Stomach (tissue), 9 donors: ENCODE data around the gene GRIN2B. TPM values are rescaled to one million over a fixed set of nuclear protein-coding genes. Genes with fewer than 3 reads are reported as not detected.

Experiments
- DNase-seq, 2 donors: peaks; one replicate each; pipeline versions ENCODE4 v3.0.0 to v3.0.0-alpha.2; 2013 to 2019
- H3K27ac ChIP-seq, 5 donors: fragments of 200-600 bp in 4 of 5; sonication (generic) in 4 of 5; one replicate each; pipeline ENCODE4 v1.5.1; 2013 to 2019; ENCODE audit warnings: mild to moderate bottlenecking in 1 of 5, moderate library complexity in 1 of 5
- H3K27me3 ChIP-seq, 3 donors: fragments of 200-600 bp; sonication (generic); one replicate each; pipeline ENCODE4 v1.5.1; 2017 to 2019; ENCODE audit warnings: mixed run types in 1 of 3
- H3K36me3 ChIP-seq, 4 donors: fragments of 200-600 bp; sonication (generic); 1 replicate in 3 of 4; 2 replicates in 1 of 4; pipeline ENCODE4 v1.5.1; 2016 to 2019
- H3K4me1 ChIP-seq, 4 donors: fragments of 200-600 bp; sonication (generic); one replicate each; pipeline ENCODE4 v1.5.1; 2016 to 2019
- H3K4me3 ChIP-seq, 4 donors: fragments of 200-600 bp; sonication (generic) in 3 of 4; one replicate each; pipeline ENCODE4 v1.5.1; 2016 to 2019; ENCODE audit warnings: mild to moderate bottlenecking in 1 of 4
- H3K9me3 ChIP-seq, 4 donors: fragments of 200-600 bp; sonication (generic); one replicate each; pipeline ENCODE4 v1.5.1; 2016 to 2019
- CTCF ChIP-seq, 7 experiments: fragments of 450-650 bp in 4 of 7; fragments of 200-600 bp in 3 of 7; sonication (generic) in 3 of 7; IDR thresholded peaks; one replicate each; pipeline ENCODE4 v1.5.1; 2016 to 2019; ENCODE audit warnings: antibody characterized with exemption in 7 of 7, control low read depth in 2 of 7, mild to moderate bottlenecking in 1 of 7
- EP300 ChIP-seq: sonication (generic); formaldehyde crosslinking; IDR thresholded peaks from one replicate; pipeline ENCODE4 v1.6.1; 2017; ENCODE audit warnings: antibody characterized with exemption
- POLR2A ChIP-seq, 4 donors: fragments of 450-650 bp; IDR thresholded peaks; one replicate each; pipeline ENCODE4 v1.6.1; 2016; ENCODE audit warnings: antibody characterized with exemption in 4 of 4, control low read depth in 2 of 4, mild to moderate bottlenecking in 1 of 4, moderate library complexity in 1 of 4
- POLR2AphosphoS5 ChIP-seq, 3 donors: sonication (generic); formaldehyde crosslinking; IDR thresholded peaks; one replicate each; pipeline ENCODE4 v1.6.1; 2016; ENCODE audit warnings: antibody characterized with exemption in 3 of 3
- WGBS, 5 donors: extraction: QIAGEN DNeasy Blood & Tissue Kit in 3 of 5; methylation state at CpG; one replicate each; pipeline versions ENCODE4 v1.1.5 to v1.1.7; 2013 to 2018; 5-methylcytosine and 5-hydroxymethylcytosine counted together
- intact Hi-C: fragments of 100-400 bp; cut with DNase I; formaldehyde crosslinking; loops from one replicate; pipeline ENCODE4 v1.15.1; 2023; ENCODE audit warnings: low total_unique reads
- polyA plus RNA-seq, 3 donors: library from polyadenylated mRNA; stranded (reverse); fragments of 200-250 nt; gene quantifications; one replicate each; pipeline ENCODE4 v1.2.3, GENCODE V29; 2013
- total RNA-seq, 5 donors: library from RNA; depleted of rRNA; stranded (reverse); fragments of >200 nt; gene quantifications; one replicate each; pipeline versions ENCODE4 v1.1.0 to v1.2.3, GENCODE V29; 2014 to 2016
- donor health status: healthy with polysubstance abuse.
- donor health status: Bipolar disorder and iron deficiency.
- donor health status: healthy.

Gene GRIN2B
- total and polyA plus RNA-seq, 8 donors: under 0.01 to 0.55 (median 0.23) TPM; not detected in 4

GRCh38 chr12:13945641-13946040 is 35.8 kb downstream of the GRIN2B start:
- H3K9me3 ChIP-seq: no peaks in the 10 kb centered on the region
- no peak for TF ChIP-seq POLR2AphosphoS5 (IDR thresholded peaks at IDR 0.05)
- TF ChIP-seq EP300: no peak
- intact Hi-C loops: no loop called here
- no peak overlapping the region for H3K27ac ChIP-seq
- peaks cover 0 to 3% (median 0%) of the 10 kb centered on the region in 3 donors for H3K27me3 ChIP-seq
- peaks cover 0 to 7% (median 2%) of the 10 kb centered on the region in 4 donors for H3K4me1 ChIP-seq
- H3K36me3 ChIP-seq: no peaks in the 10 kb centered on the region
- no peak for DNase-seq
- no peak overlapping the region for H3K4me3 ChIP-seq

GRCh38 chr12:13945236-13945635 is 36.2 kb downstream of the GRIN2B start:
- Histone ChIP-seq H3K4me3 (no peak overlapping the region), H3K9me3 (no peaks in the 10 kb centered on the region), H3K27ac (no peak overlapping the region), H3K36me3 (no peaks in the 10 kb centered on the region), H3K27me3 (peaks cover 0 to 3% (median 0%) of the 10 kb centered on the region in 3 donors), H3K4me1 (peaks cover 0 to 7% (median 2%) of the 10 kb centered on the region in 4 donors)
- WGBS, 5 donors: 34 to 47% (median 43%) methylated on average over 3 of the region's 3 CpGs
- no peak for TF ChIP-seq EP300
- TF ChIP-seq POLR2AphosphoS5 (IDR thresholded peaks at IDR 0.05): no peak
- DNase-seq: no peak
- intact Hi-C loops: no loop called here

GRCh38 chr12:13942826-13943225 is 38.6 kb downstream of the GRIN2B start:
- WGBS, 5 donors: 49 to 61% (median 60%) methylated on average over 3 of the region's 3 CpGs
- TF ChIP-seq EP300: no peak
- TF ChIP-seq POLR2A (IDR thresholded peaks at IDR 0.05): no peak
- no peak for TF ChIP-seq CTCF (IDR thresholded peaks at IDR 0.05)
- TF ChIP-seq POLR2AphosphoS5 (IDR thresholded peaks at IDR 0.05): no peak
- intact Hi-C loops: no loop called here

GRCh38 chr12:13941258-13942249 is 39.8 kb downstream of the GRIN2B start:
- DNase-seq: peak; percentile 75 to 89
- Histone ChIP-seq H3K36me3 (no peaks in the 10 kb centered on the region), H3K4me3 (no peak overlapping the region), H3K27me3 (peaks cover 0 to 3% (median 0%) of the 10 kb centered on the region in 3 donors), H3K27ac (no peak overlapping the region), H3K9me3 (peaks cover 0 to 11% (median 0%) of the 10 kb centered on the region in 4 donors), H3K4me1 (peaks cover 0 to 7% (median 2%) of the 10 kb centered on the region in 4 donors)
- intact Hi-C loops: no loop called here
- WGBS, 5 donors: 17 to 30% (median 22%) methylated on average over 12 of the region's 12 CpGs
- TF ChIP-seq EP300: no peak
- TF ChIP-seq POLR2A (IDR thresholded peaks at IDR 0.05): no peak
- TF ChIP-seq POLR2AphosphoS5 (IDR thresholded peaks at IDR 0.05): peak in 1 of 3 donors; percentile 54
- peak in 5 of 7 experiments; percentile 16 to 52 (median 41) for TF ChIP-seq CTCF (IDR thresholded peaks at IDR 0.05)

More at GRCh38 chr12:13942826-13943225, 38.6 kb downstream of the GRIN2B start:
- H3K4me3 ChIP-seq: no peak overlapping the region
- no peak overlapping the region for H3K27ac ChIP-seq
- peaks cover 0 to 8% (median 0%) of the 10 kb centered on the region in 4 donors for H3K9me3 ChIP-seq
- DNase-seq: no peak
- H3K36me3 ChIP-seq: no peaks in the 10 kb centered on the region
- H3K4me1 ChIP-seq: peaks cover 0 to 7% (median 2%) of the 10 kb centered on the region in 4 donors
- H3K27me3 ChIP-seq: peaks cover 0 to 3% (median 0%) of the 10 kb centered on the region in 3 donors

GRCh38 chr12:13940335-13940865 is 41.0 kb downstream of the GRIN2B start:
- 71 to 90% (median 81%) methylated on average over 7 of the region's 7 CpGs for WGBS, 5 donors
- DNase-seq: peak in 1 of 2 donors; percentile 29

More at GRCh38 chr12:13940335-13940865, 41.0 kb downstream of the GRIN2B start:
- TF ChIP-seq POLR2AphosphoS5 (IDR thresholded peaks at IDR 0.05): no peak
- no peak for TF ChIP-seq CTCF (IDR thresholded peaks at IDR 0.05)
- Histone ChIP-seq H3K9me3 (peaks cover 0 to 11% (median 0%) of the 10 kb centered on the region in 4 donors), H3K27me3 (peaks cover 0 to 3% (median 0%) of the 10 kb centered on the region in 3 donors), H3K27ac (no peak overlapping the region), H3K4me1 (peaks cover 0 to 7% (median 2%) of the 10 kb centered on the region in 4 donors), H3K4me3 (no peak overlapping the region), H3K36me3 (no peaks in the 10 kb centered on the region)
- intact Hi-C loops: no loop called here
